Measurements from ENCODE around the gene CAMK2D.

- TF ChIP-seq CTCF (IDR thresholded peaks at IDR 0.05; ENCODE audit: low read depth, low read length, missing input control): no peak
- no peak for TF ChIP-seq RAD21 (IDR thresholded peaks at IDR 0.05)
- no peak for TF ChIP-seq YY1 (IDR thresholded peaks at IDR 0.05)
- TF ChIP-seq GABPA (IDR thresholded peaks at IDR 0.05 in 1 of 2, conservative IDR thresholded peaks at IDR 0.05 in 1 of 2): no peak
- TF ChIP-seq HNF4A (conservative IDR thresholded peaks at IDR 0.05): no peak
- TF ChIP-seq TAF1 (conservative IDR thresholded peaks at IDR 0.05): no peak
- TF ChIP-seq ATF3 (IDR thresholded peaks at IDR 0.05): no peak
Observed at GRCh38 chr4:113593400-113594230, 167.9 kb downstream of the CAMK2D start.
